GM12878 (cell line): ENCODE measurements around the gene DUSP22. TPM values are rescaled to one million over a fixed set of nuclear protein-coding genes. Genes with fewer than 3 reads are reported as not detected.

Experiments
- ATAC-seq: fragments of 200-7000 bp; cut with Tn5 transposase; 3 replicates; pipeline ENCODE4 v1.9.1; 2020; ENCODE audit warnings: mild to moderate bottlenecking, moderate library complexity
- BruUV-seq: library from RNA; stranded (reverse); fragments of 400-500 nt; replicated peaks from 2 replicates; lab custom pipeline; 2021; lab: Mats Ljungman, UMichigan
- CTCF ChIA-PET: fragments of 300-600 bp; sonication (Branson Sonifier 250); formaldehyde crosslinking; extraction: SDS; loops from one replicate; lab custom pipeline; 2021; ENCODE audit warnings: inconsistent platforms; lab: Yijun Ruan, JAX
- POLR2A ChIA-PET: fragments of 350-600 bp; formaldehyde crosslinking; extraction: SDS; loops from one replicate; lab custom pipeline; 2021; ENCODE audit warnings: inconsistent platforms; lab: Charles Lee
- RAD21 ChIA-PET: fragments of 300-600 bp; sonication (Branson Sonifier 250); formaldehyde crosslinking; loops from one replicate; lab custom pipeline; 2023; ENCODE audit warnings: antibody characterized with exemption; ENCODE audit not compliant: unreplicated experiment; lab: Charles Lee
- SMC1A ChIA-PET: fragments of 300-600 bp; sonication (Branson Sonifier 250); formaldehyde crosslinking; loops from one replicate; lab custom pipeline; 2023; ENCODE audit not compliant: unreplicated experiment, uncharacterized antibody; lab: Charles Lee
- DNase-seq: peaks from one replicate; pipeline ENCODE4 v3.0.0-alpha.2; 2011; ENCODE audit warnings: low read depth, low spot score
- FAIRE-seq: peaks from 3 replicates; lab custom pipeline; 2011; peaks lifted over from hg19 to GRCh38; lab: Jason Lieb, UNC
- H2AFZ ChIP-seq: 2 replicates; pipeline ENCODE4 v1.6.0; 2011; ENCODE audit warnings: low read depth, low read length, control low read depth; ENCODE audit not compliant: control insufficient read depth
- H3K27ac ChIP-seq: 2 replicates; pipeline ENCODE4 v1.5.1; 2011; ENCODE audit warnings: control low read depth; ENCODE audit not compliant: control insufficient read depth, insufficient read depth
- H3K27me3 ChIP-seq, 2 experiments: replicated peaks in 1 of 2; 2 replicates each; pipeline versions ENCODE4 v1.6.0 to v1.6.1; 2011; ENCODE audit warnings: low read length in 1 of 2; ENCODE audit not compliant: control insufficient read depth in 2 of 2, insufficient read depth in 2 of 2
- H3K36me3 ChIP-seq, 2 experiments: 2 replicates each; pipeline ENCODE4 v1.5.1; 2011; ENCODE audit warnings: low read length in 1 of 2; ENCODE audit not compliant: control insufficient read depth in 2 of 2, insufficient read depth in 2 of 2
- H3K4me1 ChIP-seq: 2 replicates; pipeline ENCODE4 v1.6.1; 2011; ENCODE audit warnings: mild to moderate bottlenecking, low read length, moderate library complexity, mixed read lengths; ENCODE audit not compliant: control insufficient read depth, insufficient read depth
- H3K4me2 ChIP-seq: 2 replicates; pipeline ENCODE4 v1.6.0; 2011; ENCODE audit warnings: control low read depth; ENCODE audit not compliant: control insufficient read depth, insufficient read depth
- H3K4me3 ChIP-seq: fragments of 200-600 bp; sonication (generic); 2 replicates; pipeline ENCODE4 v1.5.1; 2016
- H3K79me2 ChIP-seq: 2 replicates; pipeline ENCODE4 v1.6.0; 2011; ENCODE audit warnings: low read length; ENCODE audit not compliant: control insufficient read depth, insufficient read depth
- H3K9ac ChIP-seq: 2 replicates; pipeline ENCODE4 v1.8.0; 2011; ENCODE audit warnings: low read length, control low read depth, mixed read lengths; ENCODE audit not compliant: control insufficient read depth, insufficient read depth
- H3K9me3 ChIP-seq: replicated peaks from 3 replicates; pipeline ENCODE4 v1.5.1; 2011; ENCODE audit warnings: mild to moderate bottlenecking, low read length; ENCODE audit not compliant: control insufficient read depth, insufficient read depth
- H4K20me1 ChIP-seq: 2 replicates; pipeline ENCODE4 v1.6.0; 2011; ENCODE audit not compliant: control insufficient read depth, insufficient read depth
- BACH1 ChIP-seq: fragments of 450-650 bp; IDR thresholded peaks from 2 replicates; pipeline ENCODE4 v1.6.1; 2017; ENCODE audit warnings: mild to moderate bottlenecking, borderline replicate concordance
- HDAC2 ChIP-seq: fragments of 200-600 bp; sonication (generic); IDR thresholded peaks from 2 replicates; pipeline ENCODE4 v1.6.1; 2017
- NFYB ChIP-seq: IDR thresholded peaks from 2 replicates; pipeline ENCODE4 v1.6.1; 2011; ENCODE audit warnings: low read depth, mild to moderate bottlenecking, low read length, improper control_type of control experiment, moderate library complexity; ENCODE audit not compliant: insufficient read depth
- RAD51 ChIP-seq: fragments of 450-650 bp; IDR thresholded peaks from 2 replicates; pipeline ENCODE4 v1.6.1; 2016; ENCODE audit warnings: moderate library complexity, mild to moderate bottlenecking, inconsistent platforms
- TBL1XR1 ChIP-seq: IDR thresholded peaks from 2 replicates; pipeline ENCODE4 v1.6.1; 2012; ENCODE audit warnings: low read depth, low read length, improper control_type of control experiment
- WGBS: methylation state at CpG from one replicate; pipeline ENCODE4 v1.1.6; 2016; ENCODE audit warnings: low lambda C conversion rate; ENCODE audit not compliant: insufficient replicate concordance, insufficient coverage; ENCODE audit errors: missing lambda C conversion rate; 5-methylcytosine and 5-hydroxymethylcytosine counted together
- in situ Hi-C: fragments of 300-500 bp; cut with MboI; formaldehyde crosslinking; loops from 9 replicates; pipeline ENCODE4 v1.14.3; 2018; ENCODE audit warnings: mixed read lengths
- intact Hi-C: fragments of 100-400 bp; cut with micrococcal nuclease; formaldehyde crosslinking; loops from one replicate; pipeline ENCODE4 v1.14.2; 2022; ENCODE audit not compliant: unreplicated experiment
- polyA plus RNA-seq, 11 experiments: library from polyadenylated mRNA; depleted of rRNA in 4 of 11; unstranded in 6 of 11; stranded (reverse) in 5 of 11; fragments of >200 nt; fragmentation: Nextera tagmentation in 4 of 11; fragmentation: Illumina TruSeq in 1 of 11; extraction: Ambion mirVana in 4 of 11; extraction: Trizol in 1 of 11; gene quantifications; 1 replicate in 1 of 11; 2 replicates in 10 of 11; pipeline versions ENCODE4 v1.2.1 to v1.2.3, GENCODE V29; 2011 to 2016; ENCODE audit warnings: inconsistent platforms in 2 of 11, missing spikeins in 2 of 11, low read depth in 1 of 11
- total RNA-seq, 4 experiments: library from RNA; depleted of rRNA in 3 of 4; stranded (reverse); fragments of >200 nt in 3 of 4; fragmentation: Illumina TruSeq in 1 of 4; extraction: Trizol in 1 of 4; gene quantifications; 2 replicates each; pipeline versions ENCODE4 v1.2.1 to v1.2.3, GENCODE V29; 2013 to 2021

Gene DUSP22
- total and polyA plus RNA-seq, 10 of the 15 experiments (the other 5 are each of a cell fraction or from before 2014, with no cell fraction given): 78.9 to 156 (median 107) TPM

GRCh38 chr6:347232-347631 is 54.9 kb downstream of the DUSP22 start (continued):
- peak; percentile 27; the same call in 1 of the 2 replicates for TF ChIP-seq TBL1XR1
- no peak for TF ChIP-seq NFYB

GRCh38 chr6:347951-348859 is 55.9 kb downstream of the DUSP22 start:
- Histone ChIP-seq H3K36me3 (peaks cover 41 to 63% of the 10 kb centered on the region in 2 experiments), H3K4me1 (peaks cover 55% of the 10 kb centered on the region), H4K20me1 (no peaks in the 10 kb centered on the region; the same call in 1 of the 2 replicates), H3K27me3 (no peaks in the 10 kb centered on the region), H3K9ac (no peak overlapping the region), H3K79me2 (peaks cover 28% of the 10 kb centered on the region), H2AFZ (no peak overlapping the region), H3K9me3 (no peaks in the 10 kb centered on the region), H3K4me2 (no peak overlapping the region; the same call in 1 of the 2 replicates), H3K27ac (peak overlapping the region; percentile 84; the same call in 1 of the 2 replicates), H3K4me3 (no peak overlapping the region)
- POLR2A ChIA-PET: interaction anchor here (0.8 to 9.1 kb wide), 8 partner anchors 8 to 55 kb away, joined by 3 to 81 read pairs (median 5); partner anchors contain the start of gene DUSP22
- RAD21 ChIA-PET: interaction anchor here (0.6 to 4.2 kb wide), 10 partner anchors 8 to 43 kb away, joined by 3 to 27 read pairs (median 4); no protein-coding TSS in a partner anchor
- SMC1A ChIA-PET: interaction anchor here (0.9 to 10.4 kb wide), 7 partner anchors 8 to 35 kb away, joined by 3 to 106 read pairs (median 7); no protein-coding TSS in a partner anchor
- CTCF ChIA-PET: interaction anchor here (0.6 to 2.0 kb wide), 5 partner anchors 11 to 29 kb away, joined by 3 to 7 read pairs (median 4); no protein-coding TSS in a partner anchor
- intact Hi-C loops: no loop called here
- FAIRE-seq (no peak), ATAC-seq (no peak), DNase-seq (no peak)
- BruUV-seq: no TSS peak
- WGBS: 90% methylated on average over 27 of the region's 27 CpGs
- TF ChIP-seq NFYB (no peak), BACH1 (no peak), HDAC2 (no peak), RAD51 (no peak)
- in situ Hi-C loops: no loop called here
